Stimulated activated naive B cell treated with anti-CD40 and anti-IgM and Interleukin-4, amounts not matched to agents 10 μg/mL and 1 μg/mL and 100 μg/mL, for 72 hours (primary cell): ENCODE measurements around the gene ZBTB32.

ENCODE experiments used
- ATAC-seq, 2 donors: fragments of 150-1000 bp; cut with Tn5 transposase; replicated peaks; 2 replicates each; pipeline ENCODE4 v1.10.0; 2021; ENCODE audit warnings: moderate library complexity in 1 of 2
- DNase-seq: peaks from one replicate; pipeline ENCODE4 v3.0.0; 2021
- H3K27ac Mint-ChIP-seq: one replicate; pipeline ENCODE4 v1.8.0; 2022; ENCODE audit warnings: mild to moderate bottlenecking, mixed read lengths
- H3K27me3 Mint-ChIP-seq, 2 donors: one replicate each; pipeline ENCODE4 v1.8.0; 2022; ENCODE audit warnings: mixed read lengths in 2 of 2
- H3K36me3 Mint-ChIP-seq, 2 donors: one replicate each; pipeline ENCODE4 v1.8.0; 2022; ENCODE audit warnings: mixed read lengths in 2 of 2, mild to moderate bottlenecking in 1 of 2
- H3K4me1 Mint-ChIP-seq, 2 donors: one replicate each; pipeline ENCODE4 v1.8.0; 2022; ENCODE audit warnings: mixed read lengths in 2 of 2, mild to moderate bottlenecking in 1 of 2
- H3K4me3 Mint-ChIP-seq, 2 donors: one replicate each; pipeline ENCODE4 v1.8.0; 2022; ENCODE audit warnings: mild to moderate bottlenecking in 2 of 2, mixed read lengths in 2 of 2, moderate library complexity in 1 of 2
- H3K9me3 Mint-ChIP-seq, 2 donors: one replicate each; pipeline ENCODE4 v1.8.0; 2022; ENCODE audit warnings: mixed read lengths in 2 of 2, mild to moderate bottlenecking in 1 of 2

The ZBTB32 gene

DNA sequence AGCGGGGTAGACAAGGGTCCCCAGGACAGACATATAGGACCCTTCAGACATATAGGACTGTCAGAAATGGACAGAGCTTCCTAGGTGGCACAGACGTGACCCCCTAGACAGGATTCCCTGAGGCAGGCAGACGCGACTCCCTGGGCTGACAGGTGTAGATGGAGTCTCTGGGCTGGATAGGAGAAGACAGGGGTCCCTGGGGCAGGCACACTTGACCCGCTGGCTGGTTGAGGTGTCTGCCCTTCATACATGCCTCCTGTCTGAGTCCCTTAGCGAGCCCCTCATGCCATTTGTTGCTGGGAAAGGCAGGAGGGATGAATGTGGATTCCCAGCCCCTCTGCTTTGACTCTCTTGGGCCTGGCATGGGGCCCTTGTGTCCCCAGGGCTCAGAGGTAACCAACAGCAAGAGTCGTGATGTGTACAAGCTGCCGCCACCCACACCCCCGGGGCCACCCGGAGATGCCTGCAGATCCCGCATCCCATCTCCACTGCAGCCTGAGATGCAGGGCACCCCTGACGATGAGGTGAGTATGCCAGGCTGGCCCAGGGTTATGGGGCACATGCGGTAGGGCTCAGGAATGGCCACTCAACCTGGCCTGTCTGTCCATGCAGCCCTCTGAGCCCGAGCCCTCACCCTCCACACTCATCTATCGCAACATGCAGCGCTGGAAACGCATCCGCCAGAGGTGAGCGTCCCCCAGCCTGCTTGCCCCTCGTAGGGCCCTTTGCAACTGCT, 49.4 kb downstream of the ZBTB32 start:
- H3K9me3 Mint-ChIP-seq: no peaks in the 10 kb centered on the region
- peaks cover 20 to 22% of the 10 kb centered on the region in 2 donors for H3K27me3 Mint-ChIP-seq
- H3K4me1 Mint-ChIP-seq: peaks cover 22 to 45% of the 10 kb centered on the region in 2 donors
- H3K36me3 Mint-ChIP-seq: peaks cover 33 to 38% of the 10 kb centered on the region in 2 donors
- no peak overlapping the region for H3K27ac Mint-ChIP-seq
- H3K4me3 Mint-ChIP-seq: no peak overlapping the region
- ATAC-seq: no peak
- DNase-seq: no peak

DNA sequence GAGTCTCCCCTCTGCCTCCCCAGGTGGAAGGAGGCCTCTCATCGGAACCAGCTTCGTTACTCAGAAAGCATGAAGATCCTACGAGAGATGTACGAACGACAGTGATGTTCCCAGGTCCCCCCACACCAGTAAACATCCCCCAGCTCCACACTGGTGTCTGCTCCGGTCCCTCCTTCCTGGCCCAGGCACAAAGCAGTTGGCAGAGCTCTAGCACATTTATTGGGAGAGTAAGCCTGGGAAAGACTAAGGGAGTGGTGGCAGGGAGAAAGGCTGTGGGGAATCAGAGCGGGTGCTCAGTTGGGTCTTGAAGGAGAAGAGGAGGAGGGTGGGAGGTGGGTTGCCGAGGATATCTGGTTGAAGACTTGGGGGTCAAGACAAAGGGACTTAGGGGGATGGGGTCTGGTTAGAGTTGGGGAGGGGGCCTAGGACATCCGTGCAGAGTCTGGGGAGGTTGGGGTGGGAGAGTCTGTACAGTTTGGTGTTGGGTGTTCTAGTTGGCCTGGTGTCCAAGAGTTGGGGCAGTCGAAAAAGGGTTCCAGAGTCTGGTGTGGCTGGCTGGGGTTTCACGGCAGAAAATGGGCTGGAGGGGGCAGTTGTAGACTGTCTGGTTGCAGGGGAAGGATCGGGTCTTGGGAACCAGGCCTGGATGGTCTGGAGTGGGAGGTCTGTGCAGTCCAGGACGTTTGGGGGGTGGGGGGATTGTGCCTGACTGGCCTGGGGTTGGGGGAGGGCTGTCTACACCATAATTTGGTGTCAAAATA, 50.2 kb downstream of the ZBTB32 start:
- Mint-ChIP-seq H3K27me3 (peaks cover 20 to 22% of the 10 kb centered on the region in 2 donors), H3K9me3 (no peaks in the 10 kb centered on the region), H3K4me1 (peaks cover 25 to 45% of the 10 kb centered on the region in 2 donors), H3K27ac (no peak overlapping the region), H3K4me3 (no peak overlapping the region), H3K36me3 (peaks cover 33 to 43% of the 10 kb centered on the region in 2 donors)
- ATAC-seq (no peak), DNase-seq (no peak)

DNA sequence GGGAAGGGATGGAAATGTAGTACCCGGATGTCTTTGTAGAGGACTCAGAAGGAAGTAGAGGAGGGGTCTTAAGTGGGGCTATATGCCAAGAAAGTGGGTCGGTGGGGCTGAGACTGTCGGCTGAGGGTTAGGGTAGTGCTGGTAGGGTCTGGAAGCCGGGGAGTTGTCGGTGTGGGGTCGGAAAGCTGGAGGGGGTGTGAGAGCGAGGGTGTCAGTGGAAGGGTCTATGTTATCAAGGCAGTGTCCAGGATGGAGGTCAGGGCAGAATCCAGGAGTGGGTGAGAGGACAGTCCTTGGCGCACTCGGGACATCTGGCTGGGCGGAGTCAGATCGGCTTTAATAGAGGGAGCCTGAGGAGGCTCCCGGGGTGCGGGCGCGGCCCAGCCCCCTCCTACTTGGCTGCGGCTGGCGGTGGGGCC, 50.8 kb downstream of the ZBTB32 start:
- Mint-ChIP-seq H3K36me3 (peaks cover 33 to 46% of the 10 kb centered on the region in 2 donors), H3K4me3 (peak overlapping the region; percentile 48 to 67), H3K9me3 (no peaks in the 10 kb centered on the region), H3K27me3 (peaks cover 20 to 22% of the 10 kb centered on the region in 2 donors), H3K27ac (no peak overlapping the region), H3K4me1 (peaks cover 25 to 42% of the 10 kb centered on the region in 2 donors)
- ATAC-seq (no peak), DNase-seq (no peak)

DNA sequence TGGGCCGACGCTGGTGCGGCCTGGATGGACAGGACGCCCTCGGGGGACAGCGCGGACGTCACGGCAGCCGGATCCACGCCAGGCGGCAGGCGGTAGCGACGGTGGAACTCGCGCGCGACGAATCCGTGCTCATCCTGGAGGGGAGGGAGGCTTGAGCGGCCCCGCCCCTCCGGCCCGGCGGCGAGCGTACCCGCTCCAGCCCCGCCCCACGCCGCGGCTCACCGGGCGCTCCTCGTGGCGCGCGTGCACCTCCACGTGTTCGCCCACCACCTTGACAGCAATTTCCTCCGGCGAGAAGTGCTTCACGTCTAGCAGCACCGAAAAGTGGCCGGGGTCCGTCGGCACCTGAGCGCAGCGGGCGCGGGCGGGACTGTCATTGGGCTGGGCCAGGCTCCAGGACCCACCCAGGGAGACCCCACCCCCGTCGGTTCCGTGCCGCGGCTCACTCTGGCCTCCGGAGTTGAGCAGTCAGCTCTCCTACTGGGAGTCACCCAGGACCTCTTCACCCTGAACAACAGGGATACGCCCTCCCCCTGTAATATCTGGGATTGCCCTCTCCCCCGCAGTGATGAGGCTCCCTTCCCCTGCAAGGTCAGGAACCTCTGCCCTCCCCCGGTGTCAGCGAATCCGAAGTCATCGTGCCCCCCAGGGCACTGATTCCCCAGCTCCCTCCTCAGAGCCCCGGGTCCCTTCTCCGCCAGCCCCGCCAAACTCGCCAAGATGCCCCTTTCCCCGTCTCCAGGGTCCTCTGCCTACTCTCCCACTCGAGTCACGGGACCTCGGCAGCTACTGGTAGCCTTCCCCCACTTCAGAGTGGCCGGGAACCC, 51.4 kb downstream of the ZBTB32 start:
- no peaks in the 10 kb centered on the region for H3K9me3 Mint-ChIP-seq
- ATAC-seq (no peak), DNase-seq (no peak)
- peaks cover 20 to 22% of the 10 kb centered on the region in 2 donors for H3K27me3 Mint-ChIP-seq
- H3K36me3 Mint-ChIP-seq: peaks cover 33 to 46% of the 10 kb centered on the region in 2 donors
- H3K4me1 Mint-ChIP-seq: peaks cover 23 to 38% of the 10 kb centered on the region in 2 donors
- H3K27ac Mint-ChIP-seq: no peak overlapping the region
- peak overlapping the region; percentile 19 to 66 for H3K4me3 Mint-ChIP-seq

DNA sequence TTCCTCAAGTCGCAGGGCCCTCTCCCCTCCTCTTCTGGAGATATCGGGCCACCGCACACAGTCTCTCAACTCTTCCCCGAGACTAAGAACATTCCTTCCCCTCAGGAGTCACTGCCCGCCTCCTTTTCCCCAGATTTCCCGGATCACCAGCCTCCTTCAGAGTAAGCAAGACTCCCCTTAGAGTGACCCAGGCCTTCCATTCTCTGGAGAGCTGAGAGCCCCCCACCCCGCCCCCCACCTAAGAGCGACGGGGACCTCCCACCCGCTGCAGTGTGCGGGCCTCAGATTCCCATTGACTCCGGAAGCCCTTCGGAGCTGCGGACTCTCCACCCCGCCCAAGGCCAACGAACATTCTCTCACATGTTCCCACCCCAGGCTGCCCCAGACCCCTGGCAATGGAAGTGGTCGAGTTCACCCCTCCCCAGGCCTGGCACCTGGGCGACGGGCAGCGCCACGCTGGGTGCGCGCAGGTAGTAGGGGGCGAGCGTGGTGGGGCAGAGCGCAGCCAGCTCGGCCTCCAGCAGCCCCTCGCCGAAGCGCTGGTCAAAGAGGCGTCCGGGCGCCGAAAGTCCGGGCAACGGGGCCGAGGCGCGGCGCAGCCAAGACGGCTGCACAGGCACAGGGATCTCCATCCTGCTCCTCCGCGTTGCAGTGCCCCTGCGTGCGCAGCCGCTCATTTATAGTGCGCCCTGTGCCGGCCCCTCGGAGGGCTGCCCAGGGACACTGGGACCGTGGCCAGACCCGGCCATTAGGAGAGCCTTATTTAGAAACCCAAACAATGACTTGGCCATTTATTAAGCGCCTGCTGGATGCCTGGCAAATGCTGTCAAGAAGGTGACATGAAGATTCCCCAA, 52.2 kb downstream of the ZBTB32 start, which contains the start of gene HSPB6:
HSPB6 (minus strand) TSS at position 653 of the 854 bp plus-strand sequence; CDS start at position 632, 21 bp downstream.
- peak within 1 kb of the TSS; percentile 97 for H3K27ac Mint-ChIP-seq

DNA sequence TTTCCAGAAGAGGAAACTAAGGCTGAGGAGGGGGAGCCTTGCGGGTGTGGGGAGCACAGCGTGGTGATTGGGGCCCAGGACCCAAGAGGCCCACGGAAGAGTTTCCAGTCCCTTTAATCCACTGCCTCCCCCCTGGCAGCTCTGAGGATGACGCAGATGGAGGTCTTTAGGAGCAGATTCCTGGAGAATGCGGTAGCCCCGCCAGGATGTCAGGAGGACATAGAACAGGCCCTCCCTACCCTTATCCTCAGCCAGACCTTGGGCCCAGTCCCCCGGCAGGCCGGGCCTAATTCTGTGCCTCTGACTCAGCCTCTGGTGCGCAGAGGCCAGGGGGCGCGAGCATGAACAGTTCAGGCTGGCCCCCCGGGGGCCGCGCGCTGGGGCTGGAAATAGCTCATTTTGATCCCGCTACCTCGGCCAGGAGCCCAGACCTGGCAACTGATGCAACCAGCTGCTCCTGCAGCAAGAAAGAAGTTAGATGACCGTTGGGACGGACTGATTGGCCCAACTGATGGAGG, 52.9 kb downstream of the ZBTB32 start:
- peaks cover 20 to 22% of the 10 kb centered on the region in 2 donors for H3K27me3 Mint-ChIP-seq
- ATAC-seq (peak in 1 of 2 donors; percentile 9), DNase-seq (no peak)
- peaks cover 23 to 38% of the 10 kb centered on the region in 2 donors for H3K4me1 Mint-ChIP-seq
- peak overlapping the region; percentile 77 for H3K27ac Mint-ChIP-seq
- peaks cover 37 to 47% of the 10 kb centered on the region in 2 donors for H3K36me3 Mint-ChIP-seq
- H3K4me3 Mint-ChIP-seq: peak overlapping the region; percentile 91 to 94
- no peaks in the 10 kb centered on the region for H3K9me3 Mint-ChIP-seq

More for the DNA sequence above, 52.2 kb downstream of the ZBTB32 start, which contains the start of gene HSPB6:
- peak within 1 kb of the TSS; percentile 91 to 94 for H3K4me3 Mint-ChIP-seq
- peaks cover 23 to 38% of the 10 kb centered on the region in 2 donors for H3K4me1 Mint-ChIP-seq
- no peaks in the 10 kb centered on the region for H3K9me3 Mint-ChIP-seq
- peaks cover 20 to 22% of the 10 kb centered on the region in 2 donors for H3K27me3 Mint-ChIP-seq
- H3K36me3 Mint-ChIP-seq: peaks cover 34 to 46% of the 10 kb centered on the region in 2 donors
- no peak for ATAC-seq
- no peak for DNase-seq

DNA sequence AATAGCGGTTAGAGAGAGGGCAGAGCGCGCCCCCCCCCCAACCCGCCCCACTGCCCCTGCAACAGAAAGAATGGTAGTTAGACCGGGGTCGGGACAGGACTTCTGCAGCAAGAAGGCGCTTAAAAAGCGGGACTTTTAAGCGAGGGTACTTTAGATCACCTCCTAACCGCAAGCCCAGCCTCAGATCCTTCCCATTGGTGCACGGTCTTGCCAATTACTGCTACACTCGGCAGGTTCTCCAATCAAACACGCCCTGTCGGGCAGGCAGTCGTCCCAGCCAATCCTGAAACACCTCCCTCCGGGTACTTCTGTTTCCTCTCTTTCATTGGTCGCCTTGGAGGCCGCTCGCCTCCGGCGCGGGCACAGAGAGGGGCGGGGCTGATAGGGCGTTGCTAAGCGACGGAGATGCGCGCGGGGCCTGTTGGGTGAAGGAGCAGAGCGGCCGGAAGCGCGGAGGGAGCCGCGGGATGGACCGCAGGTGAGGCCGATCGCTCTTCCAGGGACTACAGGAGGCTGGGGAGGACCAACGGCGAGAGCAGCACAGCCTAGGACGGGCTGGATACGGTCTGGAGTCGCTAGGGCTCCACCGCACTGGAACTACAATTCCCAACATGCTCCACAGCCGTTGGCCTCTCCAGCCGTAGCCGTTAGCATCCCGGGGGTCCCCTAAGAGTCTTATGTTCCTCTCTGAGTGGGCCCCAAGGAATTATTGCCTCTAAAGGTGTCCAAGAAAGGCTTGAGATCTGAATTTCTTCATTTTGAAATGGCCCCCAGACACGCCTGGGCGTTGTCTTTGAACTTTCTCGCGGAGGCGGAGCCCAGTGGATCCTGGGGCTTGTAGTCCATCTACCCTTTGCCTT, 53.6 kb downstream of the ZBTB32 start, which contains the start of gene PROSER3:
PROSER3 (plus strand) TSS at position 428 of the 860 bp plus-strand sequence; CDS start at position 468, 40 bp downstream.
- peak within 1 kb of the TSS; percentile 91 to 94 for H3K4me3 Mint-ChIP-seq
- peaks cover 20 to 22% of the 10 kb centered on the region in 2 donors for H3K27me3 Mint-ChIP-seq
- peaks cover 35 to 41% of the 10 kb centered on the region in 2 donors for H3K36me3 Mint-ChIP-seq
- DNase-seq (peak; percentile 100), ATAC-seq (peak; percentile 97)
- H3K4me1 Mint-ChIP-seq: peaks cover 23 to 38% of the 10 kb centered on the region in 2 donors
- peak within 1 kb of the TSS; percentile 97 for H3K27ac Mint-ChIP-seq
- H3K9me3 Mint-ChIP-seq: no peaks in the 10 kb centered on the region

DNA sequence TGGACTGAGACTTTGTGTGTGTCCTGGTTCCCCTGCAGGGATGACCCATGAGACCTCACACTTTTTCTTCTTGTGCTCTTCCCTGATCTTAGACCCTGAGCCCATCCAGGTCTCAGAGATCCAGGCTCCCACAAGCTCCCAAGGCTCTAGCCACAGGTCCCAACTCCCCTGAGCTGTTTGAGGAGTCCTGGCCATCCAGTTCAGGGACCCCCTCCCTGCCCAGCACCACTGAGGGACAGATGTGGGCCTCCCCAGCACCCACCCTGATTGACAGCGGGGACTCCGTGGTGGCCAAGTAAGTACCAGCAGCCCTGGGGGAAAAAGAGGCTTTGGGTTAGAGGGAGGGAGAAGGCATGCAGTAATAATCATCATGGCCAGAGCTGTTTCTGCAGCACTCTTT, 55.3 kb downstream of the ZBTB32 start:
- Mint-ChIP-seq H3K27ac (no peak overlapping the region), H3K9me3 (no peaks in the 10 kb centered on the region), H3K27me3 (peaks cover 13 to 17% of the 10 kb centered on the region in 2 donors), H3K36me3 (peaks cover 22 to 34% of the 10 kb centered on the region in 2 donors), H3K4me1 (peaks cover 23 to 37% of the 10 kb centered on the region in 2 donors), H3K4me3 (peak overlapping the region in 1 of 2 donors; percentile 94)
- ATAC-seq (no peak), DNase-seq (no peak)

DNA sequence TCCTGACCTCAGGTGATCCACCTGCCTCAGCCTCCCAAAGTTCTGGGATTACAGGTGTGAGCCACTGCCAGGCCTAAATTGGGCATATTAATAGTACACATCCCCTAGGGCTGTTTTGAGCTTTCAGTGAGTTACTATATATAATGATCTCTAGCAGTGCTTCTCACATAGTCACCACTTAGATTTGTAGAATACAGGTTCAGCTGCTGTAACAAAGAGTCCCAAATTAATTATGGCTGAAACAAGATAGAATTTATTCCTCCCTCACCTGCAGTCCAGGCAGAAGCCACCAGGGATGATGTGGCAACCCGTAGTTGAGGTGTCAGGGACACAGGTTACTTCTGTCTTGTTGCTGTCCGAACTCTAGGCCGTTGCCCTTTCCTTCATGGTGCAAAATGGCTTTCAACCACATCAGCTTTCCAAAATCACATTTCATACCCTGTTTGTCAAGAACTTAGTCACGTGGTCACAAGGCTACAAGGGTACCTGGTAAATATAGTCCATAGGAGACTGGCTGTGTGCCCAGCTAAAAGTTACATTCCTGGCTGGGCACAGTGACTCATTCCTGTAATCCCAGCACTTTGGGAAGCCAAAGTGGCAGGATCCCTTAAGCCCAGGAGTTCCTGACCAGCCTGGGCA, 56.5 kb downstream of the ZBTB32 start:
- Mint-ChIP-seq H3K9me3 (no peaks in the 10 kb centered on the region), H3K27ac (no peak overlapping the region), H3K36me3 (peaks cover 19 to 35% of the 10 kb centered on the region in 2 donors), H3K4me1 (peaks cover 17 to 29% of the 10 kb centered on the region in 2 donors), H3K27me3 (peaks cover 7 to 8% of the 10 kb centered on the region in 2 donors), H3K4me3 (no peak overlapping the region)
- no peak for ATAC-seq
- no peak for DNase-seq

DNA sequence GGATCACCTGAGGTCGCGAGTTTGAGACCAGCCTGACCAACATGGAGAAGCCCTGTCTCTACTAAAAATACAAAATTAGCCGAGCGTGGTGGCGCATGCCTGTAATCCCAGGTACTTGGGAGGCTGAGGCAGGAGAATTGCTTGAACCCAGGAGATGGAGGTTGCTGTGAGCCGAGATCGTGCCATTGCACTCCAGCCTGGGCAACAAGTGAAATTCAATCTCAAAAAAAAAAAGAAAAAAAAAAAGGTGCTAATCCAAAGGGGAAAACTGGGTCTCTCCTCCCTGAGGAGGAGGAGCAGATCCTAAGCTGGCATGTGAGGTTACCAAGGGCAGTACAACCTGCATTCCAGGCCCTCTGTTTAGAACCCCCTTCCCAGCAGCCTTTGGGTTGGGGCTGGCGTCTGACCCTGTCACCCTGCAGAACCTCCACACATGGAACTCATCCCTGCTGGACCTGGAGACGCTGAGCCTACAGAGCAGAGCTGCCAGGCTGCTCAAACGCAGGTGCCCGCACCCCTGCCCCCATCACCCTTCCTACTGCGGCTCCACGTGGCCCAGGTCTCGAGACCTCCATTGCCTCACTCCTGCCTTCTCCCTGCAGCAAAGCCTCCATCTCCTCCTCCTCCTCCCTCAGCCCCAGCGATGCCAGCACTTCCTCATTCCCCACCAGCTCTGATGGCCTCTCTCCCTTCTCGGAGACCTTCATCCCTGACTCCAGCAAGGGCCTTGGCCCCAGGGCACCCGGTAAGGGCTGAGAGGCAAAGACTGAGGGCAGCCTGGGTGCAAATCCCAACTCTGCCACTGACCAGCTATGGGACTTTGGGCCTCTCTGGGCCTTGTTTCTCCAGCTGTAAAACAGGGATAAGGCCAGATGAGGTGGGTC, 60.3 kb downstream of the ZBTB32 start:
- H3K4me1 Mint-ChIP-seq: peaks cover 16 to 17% of the 10 kb centered on the region in 2 donors
- H3K27me3 Mint-ChIP-seq: no peaks in the 10 kb centered on the region
- no peak overlapping the region for H3K4me3 Mint-ChIP-seq
- peaks cover 19 to 39% of the 10 kb centered on the region in 2 donors for H3K36me3 Mint-ChIP-seq
- no peak overlapping the region for H3K27ac Mint-ChIP-seq
- ATAC-seq (no peak), DNase-seq (no peak)
- no peaks in the 10 kb centered on the region for H3K9me3 Mint-ChIP-seq
